HEK293T (cell line): ENCODE data around the gene PERM1.

Experiments used
- CTCF ChIA-PET: fragments of 350-600 bp; formaldehyde crosslinking; extraction: SDS; loops from one replicate; lab custom pipeline; 2021; ENCODE audit warnings: antibody characterized with exemption, inconsistent platforms; lab: Yijun Ruan, JAX
- POLR2A ChIA-PET: fragments of 350-600 bp; formaldehyde crosslinking; extraction: SDS; loops from one replicate; lab custom pipeline; 2020; ENCODE audit warnings: antibody characterized with exemption, inconsistent platforms; lab: Yijun Ruan, JAX
- DNase-seq: peaks from one replicate; pipeline ENCODE4 v3.0.0; 2012; ENCODE audit warnings: mixed read lengths; ENCODE audit errors: extremely low spot score
- ARNT ChIP-seq: fragments of 450-650 bp; IDR thresholded peaks from 2 replicates; pipeline ENCODE4 v1.6.1; 2017; ENCODE audit warnings: mild to moderate bottlenecking
- BHLHE40 ChIP-seq: fragments of 450-650 bp; IDR thresholded peaks from 2 replicates; pipeline ENCODE4 v1.6.1; 2016; ENCODE audit warnings: mild to moderate bottlenecking, moderate library complexity, borderline replicate concordance
- CTBP1 ChIP-seq: fragments of 450-650 bp; IDR thresholded peaks from 2 replicates; pipeline ENCODE4 v1.6.1; 2016; ENCODE audit warnings: borderline replicate concordance
- ELF4 ChIP-seq: fragments of 450-650 bp; IDR thresholded peaks from 2 replicates; pipeline ENCODE4 v1.6.1; 2017; ENCODE audit warnings: antibody characterized with exemption
- FOXA1 ChIP-seq: fragments of 450-650 bp; IDR thresholded peaks from 2 replicates; pipeline ENCODE4 v1.6.1; 2016; ENCODE audit warnings: mild to moderate bottlenecking
- FOXK2 ChIP-seq: fragments of 450-650 bp; IDR thresholded peaks from 2 replicates; pipeline ENCODE4 v1.6.1; 2016; ENCODE audit warnings: mild to moderate bottlenecking
- FOXM1 ChIP-seq: fragments of 450-650 bp; IDR thresholded peaks from 2 replicates; pipeline ENCODE4 v1.6.1; 2017; ENCODE audit warnings: mild to moderate bottlenecking, borderline replicate concordance
- HDGF ChIP-seq: fragments of 450-650 bp; IDR thresholded peaks from 2 replicates; pipeline ENCODE4 v1.6.1; 2017; ENCODE audit warnings: antibody characterized with exemption, borderline replicate concordance
- L3MBTL2 ChIP-seq: fragments of 450-650 bp; conservative IDR thresholded peaks from 2 replicates; pipeline ENCODE4 v1.6.1; 2016; ENCODE audit warnings: mild to moderate bottlenecking
- LEF1 ChIP-seq: fragments of 450-650 bp; IDR thresholded peaks from 2 replicates; pipeline ENCODE4 v1.6.1; 2017; ENCODE audit warnings: mild to moderate bottlenecking, borderline replicate concordance
- NFRKB ChIP-seq: fragments of 450-650 bp; IDR thresholded peaks from 2 replicates; pipeline ENCODE4 v1.6.1; 2016; ENCODE audit warnings: mild to moderate bottlenecking, moderate library complexity
- SP1 ChIP-seq: fragments of 450-650 bp; IDR thresholded peaks from 2 replicates; pipeline ENCODE4 v1.6.1; 2017
- SUZ12 ChIP-seq: fragments of 450-650 bp; IDR thresholded peaks from 2 replicates; pipeline ENCODE4 v1.6.1; 2016; ENCODE audit warnings: mild to moderate bottlenecking
- TARDBP ChIP-seq: fragments of 450-650 bp; IDR thresholded peaks from 2 replicates; pipeline ENCODE4 v1.6.1; 2016
- ZNF384 ChIP-seq: fragments of 450-650 bp; IDR thresholded peaks from 2 replicates; pipeline ENCODE4 v1.6.1; 2016
- TF ChIP-seq, protein P1 (sequence below): fragments of 450-650 bp; IDR thresholded peaks from 2 replicates; pipeline ENCODE4 v1.6.1; 2016

Gene PERM1

GRCh38 chr1:1024771-1025699 lies 43.1 kb upstream of the PERM1 start:
- POLR2A ChIA-PET, result interaction anchor here (1.2 kb wide), 1 partner anchor 35 kb away, joined by 3 read pairs; no protein-coding TSS in a partner anchor
- CTCF ChIA-PET, result no interaction called here
- DNase-seq, result no peak
- no peak for TF ChIP-seq NFRKB
- TF ChIP-seq FOXM1, result no peak
- TF ChIP-seq SP1, result no peak
- TF ChIP-seq CTBP1, result no peak
- no peak for TF ChIP-seq L3MBTL2
- no peak for TF ChIP-seq LEF1
- TF ChIP-seq FOXK2, result no peak
- TF ChIP-seq FOXA1, result no peak
- TF ChIP-seq, protein P1, sequence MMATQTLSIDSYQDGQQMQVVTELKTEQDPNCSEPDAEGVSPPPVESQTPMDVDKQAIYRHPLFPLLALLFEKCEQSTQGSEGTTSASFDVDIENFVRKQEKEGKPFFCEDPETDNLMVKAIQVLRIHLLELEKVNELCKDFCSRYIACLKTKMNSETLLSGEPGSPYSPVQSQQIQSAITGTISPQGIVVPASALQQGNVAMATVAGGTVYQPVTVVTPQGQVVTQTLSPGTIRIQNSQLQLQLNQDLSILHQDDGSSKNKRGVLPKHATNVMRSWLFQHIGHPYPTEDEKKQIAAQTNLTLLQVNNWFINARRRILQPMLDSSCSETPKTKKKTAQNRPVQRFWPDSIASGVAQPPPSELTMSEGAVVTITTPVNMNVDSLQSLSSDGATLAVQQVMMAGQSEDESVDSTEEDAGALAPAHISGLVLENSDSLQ, result no peak
- TF ChIP-seq ELF4, result no peak
- TF ChIP-seq ZNF384, result no peak
- TF ChIP-seq ARNT, result no peak
- no peak for TF ChIP-seq SUZ12
- no peak for TF ChIP-seq HDGF
- no peak for TF ChIP-seq TARDBP
- TF ChIP-seq BHLHE40, result no peak

GRCh38 chr1:1024149-1024770 lies 42.4 kb upstream of the PERM1 start:
- CTCF ChIA-PET, result no interaction called here
- POLR2A ChIA-PET, result interaction anchor here (0.7 to 1.2 kb wide), 2 partner anchors 35 to 249 kb away, joined by 3 read pairs; partner anchors contain the start of gene UBE2J2
- DNase-seq, result no peak
- TF ChIP-seq ARNT, result no peak

- ChIA-PET CTCF (no interaction called here), POLR2A (interaction anchor here (0.7 to 1.2 kb wide), 2 partner anchors 36 to 250 kb away, joined by 3 read pairs; partner anchors contain the start of gene UBE2J2)
- TF ChIP-seq ZNF384 (no peak), L3MBTL2 (no peak), LEF1 (no peak), ARNT (no peak), SUZ12 (no peak), FOXA1 (no peak), SP1 (no peak), NFRKB (no peak), FOXK2 (no peak)
- TF ChIP-seq, protein P1, result no peak
- no peak for DNase-seq
Observed at GRCh38 chr1:1023700-1024099, 41.8 kb upstream of the PERM1 start.

- no peak for DNase-seq
- POLR2A ChIA-PET, result interaction anchor here (0.9 kb wide), 1 partner anchor 16 kb away, joined by 3 read pairs; no protein-coding TSS in a partner anchor
- CTCF ChIA-PET, result interaction anchor here (0.6 kb wide), 1 partner anchor 42 kb away, joined by 4 read pairs; no protein-coding TSS in a partner anchor
- TF ChIP-seq FOXA1 (no peak), HDGF (no peak), L3MBTL2 (no peak), TARDBP (no peak), NFRKB (no peak)
Observed at GRCh38 chr1:1022302-1023009, 40.6 kb upstream of the PERM1 start.

- POLR2A ChIA-PET, result interaction anchor here (0.9 kb wide), 1 partner anchor 16 kb away, joined by 3 read pairs; no protein-coding TSS in a partner anchor
- no peak for TF ChIP-seq L3MBTL2
- no peak for DNase-seq
- CTCF ChIA-PET, result no interaction called here
Observed at GRCh38 chr1:1021920-1022259, 40.0 kb upstream of the PERM1 start.

- TF ChIP-seq NFRKB (no peak), L3MBTL2 (no peak), TARDBP (no peak), FOXA1 (no peak), ZNF384 (no peak), FOXM1 (no peak), HDGF (no peak), SP1 (no peak), CTBP1 (no peak), ARNT (no peak)
- TF ChIP-seq, protein P1, result no peak
- peak; percentile 35 for DNase-seq
- POLR2A ChIA-PET, result interaction anchor here (0.9 kb wide), 1 partner anchor 17 kb away, joined by 3 read pairs; no protein-coding TSS in a partner anchor
- CTCF ChIA-PET, result no interaction called here
Observed at GRCh38 chr1:1021010-1021919, 39.4 kb upstream of the PERM1 start.
